Nephron (organoid): ENCODE measurements around the gene DTD1.

Experiments used
- H3K27ac Mint-ChIP-seq, 3 experiments: 2 replicates each; pipeline ENCODE4 v1.8.0; 2020; ENCODE audit warnings: mixed read lengths in 3 of 3, mild to moderate bottlenecking in 2 of 3, moderate library complexity in 1 of 3
- H3K27me3 Mint-ChIP-seq: 2 replicates; pipeline ENCODE4 v1.8.0; 2021; ENCODE audit warnings: low read depth, mild to moderate bottlenecking, moderate library complexity, mixed read lengths
- H3K36me3 Mint-ChIP-seq: 2 replicates; pipeline ENCODE4 v1.8.0; 2020; ENCODE audit warnings: low read depth, mixed read lengths
- H3K4me1 Mint-ChIP-seq: 2 replicates; pipeline ENCODE4 v1.8.0; 2020; ENCODE audit warnings: mixed read lengths
- H3K4me3 Mint-ChIP-seq, 3 experiments: 2 replicates each; pipeline ENCODE4 v1.8.0; 2020; ENCODE audit warnings: mild to moderate bottlenecking in 3 of 3, mixed read lengths in 3 of 3, moderate library complexity in 2 of 3
- H3K9me3 Mint-ChIP-seq: 2 replicates; pipeline ENCODE4 v1.8.0; 2020; ENCODE audit warnings: mixed read lengths
- CTCF ChIP-seq, 3 experiments: fragments of 200-600 bp; sonication (generic); IDR thresholded peaks; one replicate each; pipeline ENCODE4 v1.5.0; 2021; ENCODE audit warnings: antibody characterized with exemption in 3 of 3; ENCODE audit not compliant: unreplicated experiment in 3 of 3

Gene DTD1

GRCh38 chr20:18577942-18578341, 9.9 kb upstream of the DTD1 start:
- H3K27ac Mint-ChIP-seq, result no peak overlapping the region
- no peaks in the 10 kb centered on the region for H3K4me1 Mint-ChIP-seq
- H3K27me3 Mint-ChIP-seq, result no peaks in the 10 kb centered on the region
- TF ChIP-seq CTCF (IDR thresholded peaks at IDR 0.05; ENCODE audit: unreplicated experiment in 3 of 3), result no peak
- no peak overlapping the region for H3K4me3 Mint-ChIP-seq
- no peaks in the 10 kb centered on the region for H3K9me3 Mint-ChIP-seq
- no peaks in the 10 kb centered on the region for H3K36me3 Mint-ChIP-seq

DNA sequence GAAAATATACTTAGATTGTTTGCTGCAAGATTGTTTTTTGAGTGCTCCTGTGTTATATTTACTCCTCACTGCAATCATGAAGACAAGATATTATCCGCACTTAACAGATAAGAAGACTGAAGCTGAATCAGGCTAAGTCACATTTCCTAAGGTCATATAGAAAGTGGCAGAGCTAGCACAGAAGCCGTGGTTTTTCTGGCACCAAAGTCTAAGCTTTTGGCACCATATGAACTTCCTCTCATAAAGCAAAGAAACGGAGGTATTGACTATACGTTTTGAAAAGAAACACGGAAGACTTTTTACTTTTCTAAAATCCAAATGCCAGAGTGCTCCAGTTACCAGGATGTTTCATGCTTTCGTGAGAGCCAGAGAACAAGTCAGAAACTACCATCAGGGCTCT, 9.3 kb upstream of the DTD1 start:
- Mint-ChIP-seq H3K27ac (no peak overlapping the region), H3K4me1 (no peaks in the 10 kb centered on the region)

DNA sequence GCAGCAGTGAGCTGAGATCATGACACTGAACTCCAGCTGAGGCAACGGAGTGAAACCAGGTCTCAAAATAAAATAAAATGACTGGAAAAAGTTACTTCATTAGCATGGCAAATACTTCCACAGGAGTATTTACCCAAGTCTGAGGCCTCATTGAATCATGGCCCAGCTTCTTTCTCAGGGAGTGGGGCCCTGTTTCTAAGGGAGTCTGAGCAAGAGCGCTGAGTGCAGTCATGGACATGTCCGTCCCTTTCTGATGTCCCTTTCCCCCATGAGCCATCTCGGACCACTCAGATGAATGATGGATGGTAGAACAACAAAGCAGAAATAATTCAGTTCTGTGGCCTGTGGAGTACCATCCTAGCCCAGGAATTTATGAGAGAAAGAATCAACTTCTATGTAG, 7.8 kb upstream of the DTD1 start:
- no peaks in the 10 kb centered on the region for H3K9me3 Mint-ChIP-seq
- H3K36me3 Mint-ChIP-seq, result no peaks in the 10 kb centered on the region
- no peak overlapping the region for H3K4me3 Mint-ChIP-seq
- H3K4me1 Mint-ChIP-seq, result no peaks in the 10 kb centered on the region
- no peak overlapping the region for H3K27ac Mint-ChIP-seq
- no peak for TF ChIP-seq CTCF (IDR thresholded peaks at IDR 0.05; ENCODE audit: unreplicated experiment in 3 of 3)
- H3K27me3 Mint-ChIP-seq, result no peaks in the 10 kb centered on the region

More for the DNA sequence above, 9.3 kb upstream of the DTD1 start:
- Mint-ChIP-seq H3K9me3 (no peaks in the 10 kb centered on the region), H3K36me3 (no peaks in the 10 kb centered on the region), H3K4me3 (no peak overlapping the region), H3K27me3 (no peaks in the 10 kb centered on the region)
- TF ChIP-seq CTCF (IDR thresholded peaks at IDR 0.05; ENCODE audit: unreplicated experiment in 3 of 3), result no peak

DNA sequence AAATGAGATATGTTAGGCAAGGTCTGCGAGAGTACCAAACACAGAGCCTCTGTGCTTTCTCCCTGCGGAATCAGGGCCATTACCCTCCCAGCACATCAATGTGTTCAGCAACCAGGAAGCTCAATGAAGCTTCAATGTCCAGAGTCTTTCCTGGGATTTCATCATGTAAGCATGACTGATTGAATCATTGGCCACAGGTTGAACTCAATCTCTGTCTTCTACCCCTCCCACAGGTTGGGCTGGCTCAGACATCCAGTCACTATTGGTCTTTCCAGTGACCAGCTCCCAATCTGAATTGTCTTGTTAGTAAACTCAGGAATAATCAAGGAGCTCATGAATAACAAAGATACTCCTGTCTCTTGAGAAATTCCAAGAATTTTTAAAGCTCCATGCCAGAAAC, 2.7 kb upstream of the DTD1 start:
- Mint-ChIP-seq H3K27me3 (no peaks in the 10 kb centered on the region), H3K4me3 (peak overlapping the region in 1 of 3 experiments; percentile 30), H3K4me1 (peaks cover 5% of the 10 kb centered on the region), H3K27ac (no peak overlapping the region), H3K36me3 (no peaks in the 10 kb centered on the region), H3K9me3 (no peaks in the 10 kb centered on the region)
- TF ChIP-seq CTCF (IDR thresholded peaks at IDR 0.05; ENCODE audit: unreplicated experiment in 3 of 3), result no peak

DNA sequence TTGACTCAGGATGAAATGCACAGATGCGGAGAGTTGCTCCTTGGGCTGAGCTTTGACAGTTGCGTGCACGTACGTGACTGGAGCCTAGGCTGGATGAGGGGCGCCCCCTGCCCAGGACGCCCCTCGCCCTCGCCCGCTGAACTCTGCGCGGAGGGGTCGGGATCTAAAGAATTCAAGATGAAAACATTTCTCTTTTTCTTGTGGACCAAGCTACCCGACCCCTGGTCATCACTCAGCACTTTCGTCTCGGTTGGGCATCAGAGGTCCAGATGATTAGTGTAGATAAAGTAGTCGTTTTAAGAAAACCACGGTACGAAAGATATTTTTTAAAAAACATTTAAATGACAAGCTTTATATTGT, 700 bp downstream of the DTD1 start:
- Mint-ChIP-seq H3K4me3 (peak overlapping the region; percentile 89 to 93 (median 91)), H3K36me3 (no peaks in the 10 kb centered on the region), H3K27ac (peak overlapping the region in 2 of 3 experiments; percentile 24 to 51), H3K4me1 (peaks cover 5% of the 10 kb centered on the region), H3K27me3 (no peaks in the 10 kb centered on the region), H3K9me3 (no peaks in the 10 kb centered on the region)
- TF ChIP-seq CTCF (IDR thresholded peaks at IDR 0.05; ENCODE audit: unreplicated experiment in 3 of 3), result no peak

DNA sequence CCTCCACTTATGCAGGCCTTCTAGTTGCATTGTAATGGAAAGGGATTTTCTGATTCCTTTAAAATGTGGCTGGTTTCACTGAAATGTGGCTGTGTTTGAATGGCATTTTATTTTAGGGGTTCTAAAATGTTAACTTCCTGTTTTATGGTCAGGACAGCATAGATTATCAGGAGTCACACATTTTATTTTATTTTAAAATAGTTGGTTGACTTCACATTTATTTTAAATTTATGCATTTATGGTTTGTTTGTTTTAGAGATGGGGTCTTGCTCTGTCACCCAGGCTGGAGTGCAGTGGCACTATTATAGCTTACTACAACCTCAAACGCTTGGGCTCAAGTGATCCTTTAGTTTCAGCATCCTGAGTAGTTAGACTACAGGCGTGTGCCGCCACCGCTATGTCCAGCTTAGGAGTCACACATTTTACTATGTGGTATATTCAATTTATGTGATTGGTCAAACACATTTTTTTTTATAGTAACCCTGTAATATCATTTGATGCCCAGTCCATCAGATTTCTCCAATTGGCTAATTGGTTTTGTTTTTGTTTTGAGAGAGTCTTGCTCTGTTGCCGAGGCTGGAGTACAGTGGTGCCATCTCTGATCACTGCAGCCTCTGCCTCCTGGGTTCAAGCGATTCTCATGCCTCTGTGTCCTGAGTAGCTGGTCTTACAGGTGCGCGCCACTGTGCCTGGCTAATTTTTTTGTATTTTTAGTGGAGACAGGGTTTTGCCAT, 2.3 kb downstream of the DTD1 start:
- no peak for TF ChIP-seq CTCF (IDR thresholded peaks at IDR 0.05; ENCODE audit: unreplicated experiment in 3 of 3)
- H3K4me3 Mint-ChIP-seq, result peak overlapping the region; percentile 89 to 93 (median 91)
- H3K36me3 Mint-ChIP-seq, result peaks cover 3% of the 10 kb centered on the region
- H3K27ac Mint-ChIP-seq, result no peak overlapping the region
- H3K4me1 Mint-ChIP-seq, result peaks cover 5% of the 10 kb centered on the region
- H3K27me3 Mint-ChIP-seq, result no peaks in the 10 kb centered on the region
- H3K9me3 Mint-ChIP-seq, result no peaks in the 10 kb centered on the region
